HepG2 (cell line): ENCODE measurements around the gene CLTCL1. TPM values are rescaled to one million over a fixed set of nuclear protein-coding genes. Genes with fewer than 3 reads are reported as not detected.

Source experiments
- ATAC-seq: fragments of 200-7000 bp; cut with Tn5 transposase; 3 replicates; pipeline ENCODE4 v1.9.1; 2020; ENCODE audit warnings: mild to moderate bottlenecking, moderate library complexity
- BruUV-seq: library from RNA; stranded (reverse); fragments of 400-500 nt; replicated peaks from 2 replicates; lab custom pipeline; 2021; lab: Mats Ljungman, UMichigan
- CTCF ChIA-PET: fragments of 300-600 bp; formaldehyde crosslinking; extraction: SDS; loops from one replicate; lab custom pipeline; 2021; ENCODE audit warnings: low total read pairs, inconsistent platforms, low intra/inter-chr PET ratio; lab: Yijun Ruan, JAX
- POLR2A ChIA-PET: fragments of 350-600 bp; sonication (Branson Sonifier 250); formaldehyde crosslinking; loops from one replicate; lab custom pipeline; 2020; ENCODE audit warnings: antibody characterized with exemption, inconsistent platforms; lab: Yijun Ruan, JAX
- DNase-seq: peaks from one replicate; pipeline ENCODE4 v3.0.0-alpha.2; 2015; ENCODE audit warnings: low spot score
- FAIRE-seq: peaks from 3 replicates; lab custom pipeline; 2011; peaks lifted over from hg19 to GRCh38; lab: Jason Lieb, UNC
- H2AFZ ChIP-seq: one replicate; pipeline ENCODE4 v1.6.1; 2011; ENCODE audit warnings: low read length, inconsistent platforms
- H3K27ac ChIP-seq: fragments of 300-600 bp; 3 replicates; pipeline ENCODE4 v1.8.0; 2011; ENCODE audit warnings: mixed run types, mild to moderate bottlenecking, mixed read lengths, low read length, inconsistent platforms; ENCODE audit not compliant: insufficient read depth; ENCODE audit errors: extremely low read length
- H3K27me3 ChIP-seq, 2 experiments: fragments of 200-600 bp in 1 of 2; 2 replicates in 1 of 2; 3 replicates in 1 of 2; pipeline versions ENCODE4 v1.6.0 to v1.8.0; 2011; ENCODE audit warnings: low read length in 2 of 2, mild to moderate bottlenecking in 2 of 2, moderate library complexity in 2 of 2, inconsistent platforms in 1 of 2; ENCODE audit not compliant: insufficient read depth in 2 of 2, control insufficient read depth in 1 of 2
- H3K36me3 ChIP-seq, 2 experiments: fragments of 200-600 bp in 1 of 2; replicated peaks in 1 of 2; 2 replicates in 1 of 2; 3 replicates in 1 of 2; pipeline versions ENCODE4 v1.5.1 to v1.8.0; 2011; ENCODE audit warnings: low read length in 2 of 2, inconsistent platforms in 1 of 2; ENCODE audit not compliant: insufficient read depth in 2 of 2, control insufficient read depth in 1 of 2
- H3K4me1 ChIP-seq: 2 replicates; pipeline ENCODE4 v1.5.1; 2012; ENCODE audit warnings: low read length, inconsistent platforms; ENCODE audit not compliant: insufficient read depth
- H3K4me2 ChIP-seq: 2 replicates; pipeline ENCODE4 v1.6.0; 2011; ENCODE audit warnings: low read depth, low read length, inconsistent platforms
- H3K4me3 ChIP-seq, 3 experiments: fragments of 200-600 bp in 1 of 3; sonication (generic), shearing (Covaris generic) in 1 of 3; replicated peaks in 1 of 3; 2 replicates each; pipeline ENCODE4 v1.5.1; 2011 to 2016; ENCODE audit warnings: low read length in 3 of 3, inconsistent platforms in 2 of 3, low read depth in 2 of 3, mild to moderate bottlenecking in 2 of 3, control low read depth in 1 of 3, mixed read lengths in 1 of 3; ENCODE audit not compliant: insufficient read depth in 1 of 3
- H3K79me2 ChIP-seq: one replicate; pipeline ENCODE4 v1.6.1; 2011; ENCODE audit warnings: low read length, inconsistent platforms; ENCODE audit not compliant: insufficient read depth
- H3K9ac ChIP-seq: 2 replicates; pipeline ENCODE4 v1.6.0; 2011; ENCODE audit warnings: mild to moderate bottlenecking, low read depth, low read length, inconsistent platforms; ENCODE audit not compliant: insufficient read depth
- H3K9me3 ChIP-seq: 2 replicates; pipeline ENCODE4 v1.5.1; 2012; ENCODE audit warnings: mild to moderate bottlenecking, low read length
- H4K20me1 ChIP-seq: 2 replicates; pipeline ENCODE4 v1.6.0; 2011; ENCODE audit warnings: inconsistent platforms, mild to moderate bottlenecking, low read length, moderate library complexity; ENCODE audit not compliant: insufficient read depth
- HDAC2 ChIP-seq: sonication (generic); formaldehyde crosslinking; IDR thresholded peaks from 2 replicates; pipeline ENCODE4 v1.4.0; 2020; ENCODE audit warnings: missing genetic modification reagents
- PHF8 ChIP-seq: sonication (generic); formaldehyde crosslinking; IDR thresholded peaks from 2 replicates; pipeline ENCODE4 v1.5.0; 2020; ENCODE audit warnings: missing genetic modification reagents
- SAP130 ChIP-seq: IDR thresholded peaks from 2 replicates; pipeline ENCODE4 v1.6.1; 2016; ENCODE audit warnings: low read depth
- SATB2 ChIP-seq: sonication (generic); formaldehyde crosslinking; IDR thresholded peaks from 2 replicates; pipeline ENCODE4 v1.5.0; 2020; ENCODE audit warnings: missing genetic modification reagents
- SOX13 ChIP-seq, 3 experiments: fragments of 450-650 bp in 1 of 3; sonication (generic) in 1 of 3; formaldehyde crosslinking in 1 of 3; IDR thresholded peaks in 2 of 3; conservative IDR thresholded peaks in 1 of 3; 2 replicates each; pipeline versions ENCODE4 v1.5.0 to v1.6.1; 2016 to 2020; ENCODE audit warnings: antibody characterized with exemption in 1 of 3, mild to moderate bottlenecking in 1 of 3, missing compliant biosample characterization in 1 of 3, missing genetic modification reagents in 1 of 3, moderate library complexity in 1 of 3
- TBP ChIP-seq: sonication (generic); formaldehyde crosslinking; IDR thresholded peaks from 2 replicates; pipeline ENCODE4 v1.5.0; 2020; ENCODE audit warnings: missing genetic modification reagents
- TEAD2 ChIP-seq: sonication (generic); formaldehyde crosslinking; IDR thresholded peaks from 2 replicates; pipeline ENCODE4 v1.9.0; 2021; ENCODE audit warnings: missing genetic modification reagents
- ZBTB8A ChIP-seq: sonication (generic); formaldehyde crosslinking; IDR thresholded peaks from 2 replicates; pipeline ENCODE4 v1.4.0; 2020; ENCODE audit warnings: mild to moderate bottlenecking, low read depth, missing genetic modification reagents, borderline replicate concordance
- ZFP1 ChIP-seq: IDR thresholded peaks from 2 replicates; pipeline ENCODE4 v1.6.1; 2016
- ZNF234 ChIP-seq: sonication (generic); formaldehyde crosslinking; conservative IDR thresholded peaks from 2 replicates; pipeline ENCODE4 v1.5.1; 2020; ENCODE audit warnings: mild to moderate bottlenecking, missing genetic modification reagents
- ZNF296 ChIP-seq: sonication (generic); formaldehyde crosslinking; conservative IDR thresholded peaks from 2 replicates; pipeline ENCODE4 v1.5.0; 2020; ENCODE audit warnings: mild to moderate bottlenecking, missing genetic modification reagents
- ZNF3 ChIP-seq: IDR thresholded peaks from 2 replicates; pipeline ENCODE4 v1.7.0; 2017; ENCODE audit warnings: inconsistent platforms
- WGBS: methylation state at CpG from one replicate; pipeline ENCODE4 v1.1.6; 2017; ENCODE audit warnings: low lambda C conversion rate; 5-methylcytosine and 5-hydroxymethylcytosine counted together
- in situ Hi-C: cut with HindIII; loops from 2 replicates; pipeline ENCODE4 v1.10.0; 2017; ENCODE audit warnings: low pct_unique_long_range_greater_than_20kb; ENCODE audit not compliant: extremely low pct_ligation_motif_present
- intact Hi-C: fragments of 100-400 bp; cut with micrococcal nuclease; formaldehyde crosslinking; loops from one replicate; pipeline ENCODE4 v1.10.0; 2022; ENCODE audit not compliant: unreplicated experiment
- polyA plus RNA-seq, 8 experiments: library from polyadenylated mRNA; depleted of rRNA in 3 of 8; stranded (reverse) in 7 of 8; unstranded in 1 of 8; fragments of >200 nt; fragmentation: Illumina TruSeq in 4 of 8; extraction: Trizol in 4 of 8; gene quantifications; 2 replicates each; pipeline versions ENCODE4 v1.2.1 to v1.2.3, GENCODE V29; 2011 to 2016; ENCODE audit warnings: low read depth in 4 of 8, missing spikeins in 1 of 8, mixed read lengths in 1 of 8; ENCODE audit not compliant: insufficient read depth in 1 of 8
- total RNA-seq, 5 experiments: library from RNA; depleted of rRNA; stranded (reverse); fragments of >200 nt; fragmentation: Illumina TruSeq; extraction: Trizol; gene quantifications; 2 replicates each; pipeline ENCODE4 v1.2.3, GENCODE V29; 2016; ENCODE audit warnings: low read depth in 1 of 5
- TF ChIP-seq, protein P1 (sequence below): sonication (generic); formaldehyde crosslinking; IDR thresholded peaks from 2 replicates; pipeline ENCODE4 v1.4.0; 2020; ENCODE audit warnings: mild to moderate bottlenecking, missing genetic modification reagents
- TF ChIP-seq, protein P2 (sequence below): sonication (generic); formaldehyde crosslinking; IDR thresholded peaks from 2 replicates; pipeline ENCODE4 v1.8.0; 2022; ENCODE audit warnings: mild to moderate bottlenecking, missing genetic modification reagents, moderate library complexity
- TF ChIP-seq, protein P3 (sequence below): IDR thresholded peaks from 2 replicates; pipeline ENCODE4 v1.6.1; 2012; ENCODE audit warnings: inconsistent platforms

Gene CLTCL1
- total and polyA plus RNA-seq, 2 of the 13 experiments (the other 11 are each of a cell fraction or from before 2014, with no cell fraction given), result 8.1 to 10.9 TPM

DNA sequence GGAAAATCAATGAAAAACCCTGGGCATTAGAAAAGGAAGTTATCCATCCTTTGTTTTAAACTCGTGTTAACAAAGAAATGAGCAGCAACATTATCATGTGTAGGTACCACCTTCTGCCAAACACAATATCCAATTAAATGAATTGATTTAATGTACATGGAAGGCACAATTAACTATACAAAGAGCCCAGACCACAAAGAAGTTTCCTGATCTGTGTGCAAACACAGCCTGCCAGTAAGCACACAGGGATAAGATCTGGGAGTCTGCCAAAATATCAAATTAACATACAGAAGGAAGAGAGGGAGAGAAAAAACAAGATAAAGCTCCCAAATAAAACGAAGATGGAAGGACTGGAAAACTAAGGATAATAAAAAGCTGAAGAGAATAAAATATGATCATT is 58.9 kb downstream of the CLTCL1 start (continued):
- TF ChIP-seq, protein P1, sequence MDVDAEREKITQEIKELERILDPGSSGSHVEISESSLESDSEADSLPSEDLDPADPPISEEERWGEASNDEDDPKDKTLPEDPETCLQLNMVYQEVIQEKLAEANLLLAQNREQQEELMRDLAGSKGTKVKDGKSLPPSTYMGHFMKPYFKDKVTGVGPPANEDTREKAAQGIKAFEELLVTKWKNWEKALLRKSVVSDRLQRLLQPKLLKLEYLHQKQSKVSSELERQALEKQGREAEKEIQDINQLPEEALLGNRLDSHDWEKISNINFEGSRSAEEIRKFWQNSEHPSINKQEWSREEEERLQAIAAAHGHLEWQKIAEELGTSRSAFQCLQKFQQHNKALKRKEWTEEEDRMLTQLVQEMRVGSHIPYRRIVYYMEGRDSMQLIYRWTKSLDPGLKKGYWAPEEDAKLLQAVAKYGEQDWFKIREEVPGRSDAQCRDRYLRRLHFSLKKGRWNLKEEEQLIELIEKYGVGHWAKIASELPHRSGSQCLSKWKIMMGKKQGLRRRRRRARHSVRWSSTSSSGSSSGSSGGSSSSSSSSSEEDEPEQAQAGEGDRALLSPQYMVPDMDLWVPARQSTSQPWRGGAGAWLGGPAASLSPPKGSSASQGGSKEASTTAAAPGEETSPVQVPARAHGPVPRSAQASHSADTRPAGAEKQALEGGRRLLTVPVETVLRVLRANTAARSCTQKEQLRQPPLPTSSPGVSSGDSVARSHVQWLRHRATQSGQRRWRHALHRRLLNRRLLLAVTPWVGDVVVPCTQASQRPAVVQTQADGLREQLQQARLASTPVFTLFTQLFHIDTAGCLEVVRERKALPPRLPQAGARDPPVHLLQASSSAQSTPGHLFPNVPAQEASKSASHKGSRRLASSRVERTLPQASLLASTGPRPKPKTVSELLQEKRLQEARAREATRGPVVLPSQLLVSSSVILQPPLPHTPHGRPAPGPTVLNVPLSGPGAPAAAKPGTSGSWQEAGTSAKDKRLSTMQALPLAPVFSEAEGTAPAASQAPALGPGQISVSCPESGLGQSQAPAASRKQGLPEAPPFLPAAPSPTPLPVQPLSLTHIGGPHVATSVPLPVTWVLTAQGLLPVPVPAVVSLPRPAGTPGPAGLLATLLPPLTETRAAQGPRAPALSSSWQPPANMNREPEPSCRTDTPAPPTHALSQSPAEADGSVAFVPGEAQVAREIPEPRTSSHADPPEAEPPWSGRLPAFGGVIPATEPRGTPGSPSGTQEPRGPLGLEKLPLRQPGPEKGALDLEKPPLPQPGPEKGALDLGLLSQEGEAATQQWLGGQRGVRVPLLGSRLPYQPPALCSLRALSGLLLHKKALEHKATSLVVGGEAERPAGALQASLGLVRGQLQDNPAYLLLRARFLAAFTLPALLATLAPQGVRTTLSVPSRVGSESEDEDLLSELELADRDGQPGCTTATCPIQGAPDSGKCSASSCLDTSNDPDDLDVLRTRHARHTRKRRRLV (CRISPR knock-in tag), result no peak
- TF ChIP-seq, all 625 proteins: peak for 0

DNA sequence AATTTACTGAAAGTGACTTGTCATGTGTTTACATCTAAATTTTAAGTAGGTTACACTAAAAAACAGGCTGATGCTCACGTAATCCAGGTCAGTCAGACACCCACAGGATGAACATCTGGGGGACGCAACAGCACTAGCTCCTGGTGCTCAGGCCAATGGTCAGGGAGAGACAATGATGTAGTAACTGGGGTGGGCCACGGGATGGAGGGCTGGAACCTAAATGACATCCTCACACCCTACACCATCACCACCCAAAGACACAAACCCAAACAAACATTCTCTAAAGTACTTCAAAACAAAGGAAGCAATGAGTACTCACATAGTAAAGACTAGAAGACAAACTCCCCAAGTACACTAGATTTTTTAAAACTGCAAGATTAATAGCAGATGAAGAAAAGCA is 59.5 kb downstream of the CLTCL1 start:
- TF ChIP-seq, protein P2, sequence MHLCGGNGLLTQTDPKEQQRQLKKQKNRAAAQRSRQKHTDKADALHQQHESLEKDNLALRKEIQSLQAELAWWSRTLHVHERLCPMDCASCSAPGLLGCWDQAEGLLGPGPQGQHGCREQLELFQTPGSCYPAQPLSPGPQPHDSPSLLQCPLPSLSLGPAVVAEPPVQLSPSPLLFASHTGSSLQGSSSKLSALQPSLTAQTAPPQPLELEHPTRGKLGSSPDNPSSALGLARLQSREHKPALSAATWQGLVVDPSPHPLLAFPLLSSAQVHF (CRISPR knock-in tag), result no peak
- no peak for TF ChIP-seq ZNF3 (CRISPR knock-in tag)
- no peak for TF ChIP-seq SAP130 (CRISPR knock-in tag)
- TF ChIP-seq TEAD2 (CRISPR knock-in tag), result no peak
- TF ChIP-seq, protein P3, sequence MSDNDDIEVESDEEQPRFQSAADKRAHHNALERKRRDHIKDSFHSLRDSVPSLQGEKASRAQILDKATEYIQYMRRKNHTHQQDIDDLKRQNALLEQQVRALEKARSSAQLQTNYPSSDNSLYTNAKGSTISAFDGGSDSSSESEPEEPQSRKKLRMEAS, result no peak
- TF ChIP-seq ZNF296, result no peak
- TF ChIP-seq ZBTB8A (CRISPR knock-in tag), result no peak
- no peak for TF ChIP-seq SOX13 (IDR thresholded peaks at IDR 0.05)
- no peak for TF ChIP-seq SOX13 (CRISPR knock-in tag; conservative IDR thresholded peaks at IDR 0.05 in 1 of 2, IDR thresholded peaks at IDR 0.05 in 1 of 2)
- no peak for TF ChIP-seq HDAC2
- no peak for TF ChIP-seq ZNF234
- no peak for TF ChIP-seq TBP (CRISPR knock-in tag)
- TF ChIP-seq SATB2 (CRISPR knock-in tag), result no peak
- TF ChIP-seq PHF8 (CRISPR knock-in tag), result no peak
- no peak for TF ChIP-seq ZFP1 (CRISPR knock-in tag)
- 96% methylated on average over 3 of the region's 3 CpGs for WGBS
- ATAC-seq (no peak), DNase-seq (no peak), FAIRE-seq (no peak)
- Histone ChIP-seq H3K4me2 (no peak overlapping the region), H3K4me1 (no peaks in the 10 kb centered on the region), H2AFZ (no peak overlapping the region), H4K20me1 (no peaks in the 10 kb centered on the region), H3K27me3 (no peaks in the 10 kb centered on the region), H3K36me3 (peaks cover 4 to 26% of the 10 kb centered on the region in 2 experiments; a peak in 4 of 5 replicates), H3K79me2 (no peaks in the 10 kb centered on the region), H3K9me3 (no peaks in the 10 kb centered on the region), H3K9ac (no peak overlapping the region), H3K4me3 (no peak overlapping the region), H3K27ac (no peak overlapping the region)
- no TSS peak for BruUV-seq
- POLR2A ChIA-PET, result no interaction called here
- CTCF ChIA-PET, result no interaction called here
- intact Hi-C loops, result no loop called here
- in situ Hi-C loops, result no loop called here
